DOHH2 (cell line): ENCODE data around the gene PRDX4.

Experiments used
- CTCF ChIP-seq: fragments of 200-600 bp; sonication (generic); IDR thresholded peaks from one replicate; pipeline ENCODE4 v1.5.1; 2014; ENCODE audit warnings: antibody characterized with exemption, mild to moderate bottlenecking, low read depth, low read length; ENCODE audit not compliant: poor library complexity, severe bottlenecking
- EZH2phosphoT487 ChIP-seq: fragments of 200-600 bp; sonication (generic); IDR thresholded peaks from 2 replicates; pipeline ENCODE4 v1.6.1; 2017; ENCODE audit warnings: borderline replicate concordance, mild to moderate bottlenecking, antibody characterized with exemption, low read length, moderate library complexity, mixed read lengths

GRCh38 chrX:23699636-23700194 lies 32.4 kb downstream of the PRDX4 start:
- TF ChIP-seq CTCF (no peak), EZH2phosphoT487 (no peak)
